Measurements from ENCODE around the gene PELI2.
A peak's percentile ranks its signal among the peaks of the same experiment; 100 is the strongest.

PELI2 gene

GRCh38 chr14:56081139-56081538, 37.1 kb upstream of the PELI2 start:
- Histone ChIP-seq H3K9ac (ENCODE audit: low read depth, low read length, poor library complexity) (no peak overlapping the region), H2BK15ac (ENCODE audit: low read length) (no peak overlapping the region), H4K91ac (ENCODE audit: low read depth, low read length, poor library complexity) (no peak overlapping the region), H3K4ac (ENCODE audit: low read length) (no peak overlapping the region), H3K27ac (replicated peaks; ENCODE audit: low read length) (no peak overlapping the region), H3K18ac (ENCODE audit: low read length) (no peak overlapping the region), H2BK5ac (ENCODE audit: low read length) (no peak overlapping the region), H2AK5ac (ENCODE audit: low read depth, low read length) (no peak overlapping the region), H3K23ac (ENCODE audit: low read depth, low read length, poor library complexity) (no peak overlapping the region), H3K36me3 (replicated peaks in 1 of 2; ENCODE audit: control insufficient read depth in 2 of 2, insufficient read depth in 2 of 2, low read length in 2 of 2) (no peaks in the 10 kb centered on the region), H2BK12ac (ENCODE audit: low read length) (no peak overlapping the region), H3K4me3 (ENCODE audit: low read length in 2 of 2) (no peak overlapping the region), H3K4me2 (ENCODE audit: insufficient read depth, low read length, poor library complexity, severe bottlenecking) (no peak overlapping the region), H2BK120ac (ENCODE audit: low read depth, low read length) (no peak overlapping the region), H3K9me3 (replicated peaks in 1 of 2; ENCODE audit: control insufficient read depth in 2 of 2, insufficient read depth in 1 of 2, low read depth in 1 of 2, low read length in 2 of 2) (no peaks in the 10 kb centered on the region), H3K27me3 (ENCODE audit: control insufficient read depth in 3 of 3, insufficient read depth in 3 of 3, low read depth in 1 of 3, low read length in 3 of 3) (peaks cover 0 to 5% (median 0%) of the 10 kb centered on the region in 3 experiments), H3K4me1 (ENCODE audit: control insufficient read depth in 2 of 2, insufficient read depth in 1 of 2, low read depth in 1 of 2, low read length in 2 of 2) (peaks cover 2 to 3% of the 10 kb centered on the region in 2 donors), H2AFZ (ENCODE audit: low read length) (peak overlapping the region; percentile 6), H3K14ac (ENCODE audit: low read length) (no peak overlapping the region), H4K8ac (ENCODE audit: low read depth, low read length) (no peak overlapping the region), H3K79me1 (ENCODE audit: low read depth, low read length) (no peaks in the 10 kb centered on the region)
- WGBS, 2 donors (ENCODE audit: extremely low coverage in 2 of 2, insufficient read length in 2 of 2, insufficient replicate concordance in 1 of 2) = no CpG with 5 or more reads among the region's 2 CpGs
- no peak for DNase-seq (ENCODE audit: low spot score)

- no peaks in the 10 kb centered on the region for H3K9me3 ChIP-seq (replicated peaks in 1 of 2; ENCODE audit: control insufficient read depth in 2 of 2, insufficient read depth in 1 of 2, low read depth in 1 of 2, low read length in 2 of 2)
- DNase-seq (ENCODE audit: low spot score) = no peak
- no peak overlapping the region for H2AFZ ChIP-seq (ENCODE audit: low read length)
- H4K91ac ChIP-seq (ENCODE audit: low read depth, low read length, poor library complexity) = no peak overlapping the region
- no peak overlapping the region for H2BK5ac ChIP-seq (ENCODE audit: low read length)
- no CpG with 5 or more reads among the region's 2 CpGs for WGBS, 2 donors (ENCODE audit: extremely low coverage in 2 of 2, insufficient read length in 2 of 2, insufficient replicate concordance in 1 of 2)
- H2BK120ac ChIP-seq (ENCODE audit: low read depth, low read length) = no peak overlapping the region
- no peaks in the 10 kb centered on the region for H3K79me1 ChIP-seq (ENCODE audit: low read depth, low read length)
- no peak overlapping the region for H3K4me2 ChIP-seq (ENCODE audit: insufficient read depth, low read length, poor library complexity, severe bottlenecking)
- H4K8ac ChIP-seq (ENCODE audit: low read depth, low read length) = no peak overlapping the region
- no peak overlapping the region for H3K4ac ChIP-seq (ENCODE audit: low read length)
- no peak overlapping the region for H3K23ac ChIP-seq (ENCODE audit: low read depth, low read length, poor library complexity)
- H3K14ac ChIP-seq (ENCODE audit: low read length) = no peak overlapping the region
- no peak overlapping the region for H3K27ac ChIP-seq (replicated peaks; ENCODE audit: low read length)
- H2BK15ac ChIP-seq (ENCODE audit: low read length) = no peak overlapping the region
- no peak overlapping the region for H3K9ac ChIP-seq (ENCODE audit: low read depth, low read length, poor library complexity)
- H3K4me3 ChIP-seq (ENCODE audit: low read length in 2 of 2) = no peak overlapping the region
- no peak overlapping the region for H2BK12ac ChIP-seq (ENCODE audit: low read length)
- H3K36me3 ChIP-seq (replicated peaks in 1 of 2; ENCODE audit: control insufficient read depth in 2 of 2, insufficient read depth in 2 of 2, low read length in 2 of 2) = no peaks in the 10 kb centered on the region
- H3K18ac ChIP-seq (ENCODE audit: low read length) = no peak overlapping the region
- peaks cover 3 to 8% of the 10 kb centered on the region in 2 donors for H3K4me1 ChIP-seq (ENCODE audit: control insufficient read depth in 2 of 2, insufficient read depth in 1 of 2, low read depth in 1 of 2, low read length in 2 of 2)
- H3K27me3 ChIP-seq (ENCODE audit: control insufficient read depth in 3 of 3, insufficient read depth in 3 of 3, low read depth in 1 of 3, low read length in 3 of 3) = peaks cover 0 to 3% (median 0%) of the 10 kb centered on the region in 3 experiments
- no peak overlapping the region for H2AK5ac ChIP-seq (ENCODE audit: low read depth, low read length)
Measured at GRCh38 chr14:56082880-56083279, 35.3 kb upstream of the PELI2 start.

GRCh38 chr14:56085471-56085870, 32.7 kb upstream of the PELI2 start:
- no peak overlapping the region for H2AFZ ChIP-seq (ENCODE audit: low read length)
- H3K79me1 ChIP-seq (ENCODE audit: low read depth, low read length) = no peaks in the 10 kb centered on the region

GRCh38 chr14:56087671-56088471, 30.3 kb upstream of the PELI2 start:
- no peak overlapping the region for H3K4me2 ChIP-seq (ENCODE audit: insufficient read depth, low read length, poor library complexity, severe bottlenecking)
- no peak overlapping the region for H2AFZ ChIP-seq (ENCODE audit: low read length)
- H4K91ac ChIP-seq (ENCODE audit: low read depth, low read length, poor library complexity) = no peak overlapping the region
- WGBS, 2 donors (ENCODE audit: extremely low coverage in 2 of 2, insufficient read length in 2 of 2, insufficient replicate concordance in 1 of 2) = no CpG with 5 or more reads among the region's 11 CpGs
- no peak overlapping the region for H2BK5ac ChIP-seq (ENCODE audit: low read length)
- H3K36me3 ChIP-seq (replicated peaks in 1 of 2; ENCODE audit: control insufficient read depth in 2 of 2, insufficient read depth in 2 of 2, low read length in 2 of 2) = no peaks in the 10 kb centered on the region
- H4K8ac ChIP-seq (ENCODE audit: low read depth, low read length) = no peak overlapping the region
- no peak overlapping the region for H3K23ac ChIP-seq (ENCODE audit: low read depth, low read length, poor library complexity)
- peaks cover 0 to 2% (median 0%) of the 10 kb centered on the region in 3 experiments for H3K27me3 ChIP-seq (ENCODE audit: control insufficient read depth in 3 of 3, insufficient read depth in 3 of 3, low read depth in 1 of 3, low read length in 3 of 3)
- no peak overlapping the region for H3K27ac ChIP-seq (replicated peaks; ENCODE audit: low read length)
- H3K4ac ChIP-seq (ENCODE audit: low read length) = no peak overlapping the region
- H3K18ac ChIP-seq (ENCODE audit: low read length) = no peak overlapping the region
- DNase-seq (ENCODE audit: low spot score) = no peak
- H3K4me3 ChIP-seq (ENCODE audit: low read length in 2 of 2) = no peak overlapping the region
- no peak overlapping the region for H2BK120ac ChIP-seq (ENCODE audit: low read depth, low read length)
- no peak overlapping the region for H3K14ac ChIP-seq (ENCODE audit: low read length)
- no peak overlapping the region for H2BK12ac ChIP-seq (ENCODE audit: low read length)
- peaks cover 4 to 13% of the 10 kb centered on the region in 2 donors for H3K4me1 ChIP-seq (ENCODE audit: control insufficient read depth in 2 of 2, insufficient read depth in 1 of 2, low read depth in 1 of 2, low read length in 2 of 2)
- no peak overlapping the region for H2AK5ac ChIP-seq (ENCODE audit: low read depth, low read length)
- no peaks in the 10 kb centered on the region for H3K9me3 ChIP-seq (replicated peaks in 1 of 2; ENCODE audit: control insufficient read depth in 2 of 2, insufficient read depth in 1 of 2, low read depth in 1 of 2, low read length in 2 of 2)
- no peak overlapping the region for H3K9ac ChIP-seq (ENCODE audit: low read depth, low read length, poor library complexity)
- H3K79me1 ChIP-seq (ENCODE audit: low read depth, low read length) = no peaks in the 10 kb centered on the region
- no peak overlapping the region for H2BK15ac ChIP-seq (ENCODE audit: low read length)

More at GRCh38 chr14:56085471-56085870, 32.7 kb upstream of the PELI2 start:
- no peak for DNase-seq (ENCODE audit: low spot score)
- H3K4me1 ChIP-seq (ENCODE audit: control insufficient read depth in 2 of 2, insufficient read depth in 1 of 2, low read depth in 1 of 2, low read length in 2 of 2) = peaks cover 5 to 14% of the 10 kb centered on the region in 2 donors
- no peak overlapping the region for H2BK15ac ChIP-seq (ENCODE audit: low read length)
- H3K9ac ChIP-seq (ENCODE audit: low read depth, low read length, poor library complexity) = no peak overlapping the region
- H2BK12ac ChIP-seq (ENCODE audit: low read length) = no peak overlapping the region
- peaks cover 0 to 2% (median 0%) of the 10 kb centered on the region in 3 experiments for H3K27me3 ChIP-seq (ENCODE audit: control insufficient read depth in 3 of 3, insufficient read depth in 3 of 3, low read depth in 1 of 3, low read length in 3 of 3)
- no peak overlapping the region for H3K23ac ChIP-seq (ENCODE audit: low read depth, low read length, poor library complexity)
- H3K36me3 ChIP-seq (replicated peaks in 1 of 2; ENCODE audit: control insufficient read depth in 2 of 2, insufficient read depth in 2 of 2, low read length in 2 of 2) = no peaks in the 10 kb centered on the region
- H3K4me3 ChIP-seq (ENCODE audit: low read length in 2 of 2) = no peak overlapping the region
- no peak overlapping the region for H2BK5ac ChIP-seq (ENCODE audit: low read length)
- no peak overlapping the region for H3K4ac ChIP-seq (ENCODE audit: low read length)
- H3K9me3 ChIP-seq (replicated peaks in 1 of 2; ENCODE audit: control insufficient read depth in 2 of 2, insufficient read depth in 1 of 2, low read depth in 1 of 2, low read length in 2 of 2) = no peaks in the 10 kb centered on the region
- no peak overlapping the region for H2AK5ac ChIP-seq (ENCODE audit: low read depth, low read length)
- H3K14ac ChIP-seq (ENCODE audit: low read length) = no peak overlapping the region
- no peak overlapping the region for H3K27ac ChIP-seq (replicated peaks; ENCODE audit: low read length)
- no peak overlapping the region for H3K18ac ChIP-seq (ENCODE audit: low read length)
- no CpG with 5 or more reads among the region's 4 CpGs for WGBS, 2 donors (ENCODE audit: extremely low coverage in 2 of 2, insufficient read length in 2 of 2, insufficient replicate concordance in 1 of 2)
- H3K4me2 ChIP-seq (ENCODE audit: insufficient read depth, low read length, poor library complexity, severe bottlenecking) = no peak overlapping the region
- no peak overlapping the region for H4K8ac ChIP-seq (ENCODE audit: low read depth, low read length)
- H4K91ac ChIP-seq (ENCODE audit: low read depth, low read length, poor library complexity) = no peak overlapping the region
- H2BK120ac ChIP-seq (ENCODE audit: low read depth, low read length) = no peak overlapping the region
